Measurements from ENCODE around the gene NUP188. TPM values are rescaled to one million over a fixed set of nuclear protein-coding genes. Genes with fewer than 3 reads are reported as not detected.
A peak's percentile ranks its signal among the peaks of the same experiment; 100 is the strongest.

Gene NUP188
- total RNA-seq, 4 donors from 2014 or later, result 18.0 to 79.3 (median 38.4) TPM

GRCh38 chr9:129026442-129027223 lies 79.1 kb downstream of the NUP188 start:
- Histone ChIP-seq H3K9me3 (no peaks in the 10 kb centered on the region), H3K27ac (peak overlapping the region; percentile 83 to 91 (median 86)), H3K4me3 (peak overlapping the region in 3 of 4 donors; percentile 50 to 95 (median 80)), H3K4me1 (peaks cover 22 to 37% (median 31%) of the 10 kb centered on the region in 4 donors), H3K27me3 (no peaks in the 10 kb centered on the region), H3K36me3 (no peaks in the 10 kb centered on the region)
- WGBS, 2 donors (ENCODE audit: low coverage in 1 of 2), result 32% methylated on average over 17 of the region's 17 CpGs; no CpG with 5 or more reads in 1 of the 2 donors
- in situ Hi-C loops (cut with MboI; ENCODE audit: low pct_ligation_motif_present in 1 of 4, low pct_unique_long_range_greater_than_20kb in 1 of 4, low sequenced_read_pairs in 3 of 4) (no loop called here), intact Hi-C loops (cut with DNase I; ENCODE audit: low total_unique reads) (no loop called here)
- DNase-seq, result peak; percentile 39
- TF ChIP-seq POLR2A (IDR thresholded peaks at IDR 0.05) (no peak), POLR2AphosphoS5 (IDR thresholded peaks at IDR 0.05) (no peak), EP300 (IDR thresholded peaks at IDR 0.05; ENCODE audit: low read depth) (no peak)
- TF ChIP-seq, protein P1, sequence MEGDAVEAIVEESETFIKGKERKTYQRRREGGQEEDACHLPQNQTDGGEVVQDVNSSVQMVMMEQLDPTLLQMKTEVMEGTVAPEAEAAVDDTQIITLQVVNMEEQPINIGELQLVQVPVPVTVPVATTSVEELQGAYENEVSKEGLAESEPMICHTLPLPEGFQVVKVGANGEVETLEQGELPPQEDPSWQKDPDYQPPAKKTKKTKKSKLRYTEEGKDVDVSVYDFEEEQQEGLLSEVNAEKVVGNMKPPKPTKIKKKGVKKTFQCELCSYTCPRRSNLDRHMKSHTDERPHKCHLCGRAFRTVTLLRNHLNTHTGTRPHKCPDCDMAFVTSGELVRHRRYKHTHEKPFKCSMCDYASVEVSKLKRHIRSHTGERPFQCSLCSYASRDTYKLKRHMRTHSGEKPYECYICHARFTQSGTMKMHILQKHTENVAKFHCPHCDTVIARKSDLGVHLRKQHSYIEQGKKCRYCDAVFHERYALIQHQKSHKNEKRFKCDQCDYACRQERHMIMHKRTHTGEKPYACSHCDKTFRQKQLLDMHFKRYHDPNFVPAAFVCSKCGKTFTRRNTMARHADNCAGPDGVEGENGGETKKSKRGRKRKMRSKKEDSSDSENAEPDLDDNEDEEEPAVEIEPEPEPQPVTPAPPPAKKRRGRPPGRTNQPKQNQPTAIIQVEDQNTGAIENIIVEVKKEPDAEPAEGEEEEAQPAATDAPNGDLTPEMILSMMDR (IDR thresholded peaks at IDR 0.05), result no peak

- no peaks in the 10 kb centered on the region for H3K9me3 ChIP-seq
- peaks cover 22 to 37% (median 31%) of the 10 kb centered on the region in 4 donors for H3K4me1 ChIP-seq
- WGBS, 2 donors (ENCODE audit: low coverage in 1 of 2), result 7% methylated on average over 9 of the region's 9 CpGs; no CpG with 5 or more reads in 1 of the 2 donors
- intact Hi-C loops (cut with DNase I; ENCODE audit: low total_unique reads), result no loop called here
- in situ Hi-C loops (cut with MboI; ENCODE audit: low pct_ligation_motif_present in 1 of 4, low pct_unique_long_range_greater_than_20kb in 1 of 4, low sequenced_read_pairs in 3 of 4), result no loop called here
- TF ChIP-seq EP300 (IDR thresholded peaks at IDR 0.05; ENCODE audit: low read depth), result no peak
- TF ChIP-seq, protein P1 (IDR thresholded peaks at IDR 0.05), result no peak
- no peak for TF ChIP-seq POLR2A (IDR thresholded peaks at IDR 0.05)
- TF ChIP-seq POLR2AphosphoS5 (IDR thresholded peaks at IDR 0.05), result no peak
- DNase-seq, result no peak
- H3K27ac ChIP-seq, result peak overlapping the region; percentile 83 to 91 (median 86)
- H3K4me3 ChIP-seq, result peak overlapping the region; percentile 50 to 95 (median 84)
- H3K27me3 ChIP-seq, result no peaks in the 10 kb centered on the region
- no peaks in the 10 kb centered on the region for H3K36me3 ChIP-seq
Measured at GRCh38 chr9:129027224-129027684, 79.8 kb downstream of the NUP188 start.

- no peaks in the 10 kb centered on the region for H3K9me3 ChIP-seq
- no peaks in the 10 kb centered on the region for H3K27me3 ChIP-seq
- TF ChIP-seq, protein P1 (IDR thresholded peaks at IDR 0.05), result no peak
- TF ChIP-seq POLR2AphosphoS5 (IDR thresholded peaks at IDR 0.05), result no peak
- no peak for TF ChIP-seq POLR2A (IDR thresholded peaks at IDR 0.05)
- TF ChIP-seq EP300 (IDR thresholded peaks at IDR 0.05; ENCODE audit: low read depth), result no peak
- 0% methylated on average over 30 of the region's 47 CpGs; no CpG with 5 or more reads in 1 of the 2 donors for WGBS, 2 donors (ENCODE audit: low coverage in 1 of 2)
- in situ Hi-C loops (cut with MboI; ENCODE audit: low pct_ligation_motif_present in 1 of 4, low pct_unique_long_range_greater_than_20kb in 1 of 4, low sequenced_read_pairs in 3 of 4) (no loop called here), intact Hi-C loops (cut with DNase I; ENCODE audit: low total_unique reads) (no loop called here)
- H3K27ac ChIP-seq, result peak overlapping the region; percentile 83 to 91 (median 86)
- H3K4me1 ChIP-seq, result peaks cover 22 to 37% (median 31%) of the 10 kb centered on the region in 4 donors
- DNase-seq, result peak; percentile 77
- peak overlapping the region; percentile 50 to 95 (median 84) for H3K4me3 ChIP-seq
- H3K36me3 ChIP-seq, result no peaks in the 10 kb centered on the region
Measured at GRCh38 chr9:129027685-129028191, 80.2 kb downstream of the NUP188 start.

DNA sequence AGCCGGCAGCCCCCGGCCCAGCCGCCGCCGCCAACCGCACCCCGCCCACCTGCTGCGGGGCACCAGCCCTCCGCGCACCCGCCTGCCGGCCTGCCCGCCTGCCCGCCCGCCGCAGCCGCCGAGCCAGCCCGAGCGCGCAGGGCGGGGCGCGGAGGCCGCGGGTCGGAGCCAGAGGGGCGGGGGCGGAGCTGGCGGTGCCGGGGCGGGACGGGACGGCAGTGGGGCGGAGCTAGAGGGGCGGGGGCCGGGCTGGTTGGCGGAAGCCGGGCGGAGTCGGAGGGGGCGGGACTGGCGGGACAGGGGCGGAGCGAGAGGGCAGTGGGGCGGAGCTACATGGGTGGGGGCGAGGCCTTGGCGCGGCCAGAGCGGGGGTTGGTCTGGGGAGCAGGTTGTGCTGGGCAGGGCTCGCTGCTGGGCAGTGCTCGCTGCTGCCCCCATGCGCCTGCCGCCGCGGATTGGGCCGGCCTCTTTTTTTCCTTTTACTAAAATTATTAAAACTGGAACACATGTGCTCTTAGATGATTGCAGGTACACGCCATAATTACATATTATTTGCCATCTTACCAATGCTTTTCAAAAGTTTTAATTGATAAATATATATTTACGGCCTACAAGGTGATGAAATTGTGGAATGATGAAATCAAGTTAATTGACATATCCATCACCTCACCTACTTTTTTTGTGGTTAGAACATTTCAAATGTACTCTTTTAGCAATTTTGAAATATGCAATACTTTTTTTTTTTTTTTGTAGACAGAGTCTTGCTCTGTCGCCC lies 80.9 kb downstream of the NUP188 start, which contains the start of gene SH3GLB2:
Gene SH3GLB2 (minus strand): TSS at position 140 of the 775 bp plus-strand sequence. CDS start 177 bp downstream, outside the sequence.
- intact Hi-C loops (cut with DNase I; ENCODE audit: low total_unique reads) (no loop called here), in situ Hi-C loops (cut with MboI; ENCODE audit: low pct_ligation_motif_present in 1 of 4, low pct_unique_long_range_greater_than_20kb in 1 of 4, low sequenced_read_pairs in 3 of 4) (no loop called here)
- WGBS, 2 donors (ENCODE audit: low coverage in 1 of 2), result 8 to 11% methylated on average over 9 to 10 of the region's 60 CpGs
- Histone ChIP-seq H3K27me3 (no peaks in the 10 kb centered on the region), H3K27ac (peak within 1 kb of the TSS; percentile 83 to 91 (median 86)), H3K4me1 (peaks cover 19 to 36% (median 31%) of the 10 kb centered on the region in 4 donors), H3K9me3 (no peaks in the 10 kb centered on the region), H3K36me3 (no peaks in the 10 kb centered on the region), H3K4me3 (peak within 1 kb of the TSS; percentile 50 to 95 (median 84))
- TF ChIP-seq POLR2A (IDR thresholded peaks at IDR 0.05) (no peak), EP300 (IDR thresholded peaks at IDR 0.05; ENCODE audit: low read depth) (no peak), POLR2AphosphoS5 (IDR thresholded peaks at IDR 0.05) (peak in 1 of 3 donors; percentile 4)
- TF ChIP-seq, protein P1 (IDR thresholded peaks at IDR 0.05), result peak; percentile 82 to 93 (median 84)
- peak; percentile 97 for DNase-seq

Measured in transverse colon (tissue), 4 donors.